ENCODE data around the gene RIPOR1. TPM values are rescaled to one million over a fixed set of nuclear protein-coding genes. Genes with fewer than 3 reads are reported as not detected.
"Not testable (repeated sequence)": the region's sequence is repeated elsewhere in the genome, so short reads cannot be mapped to it uniquely, and the experiment has no call there.

RIPOR1 gene
- total and polyA plus RNA-seq, 2 donors from 2014 or later: 60.9 to 116 TPM

DNA sequence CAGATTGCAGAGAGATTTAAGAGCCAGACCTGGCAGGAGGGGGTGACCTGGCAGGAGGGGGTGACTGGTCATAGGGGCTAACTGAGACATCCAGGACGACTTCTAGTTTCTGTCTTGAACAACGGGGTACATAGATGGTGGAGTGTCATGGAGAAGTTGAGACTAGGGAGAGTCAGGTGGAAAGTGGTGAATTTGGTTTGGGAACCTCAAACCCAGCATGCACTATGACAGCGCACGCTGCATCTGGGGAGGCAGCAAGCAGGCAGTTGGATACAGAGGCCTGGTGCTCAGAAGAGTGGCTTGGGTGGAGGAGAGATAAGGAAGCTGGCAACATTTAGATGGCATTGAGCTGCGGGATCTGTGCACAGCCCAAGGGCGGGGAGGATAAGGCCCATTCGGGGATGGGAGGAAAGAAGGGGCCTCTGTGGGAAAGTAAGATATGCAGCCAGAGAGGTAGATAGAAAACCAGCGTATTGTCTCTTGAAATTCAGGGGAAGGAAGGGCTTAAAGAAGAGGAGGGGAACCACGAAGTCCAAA lies 4.5 kb downstream of the RIPOR1 start:
- TF ChIP-seq CTCF (IDR thresholded peaks at IDR 0.05; ENCODE audit: borderline replicate concordance, extremely low read depth, insufficient read depth): no peak
- Histone ChIP-seq H3K9ac (ENCODE audit: low read length in 3 of 3) (no peak overlapping the region), H3K4me1 (ENCODE audit: control insufficient read depth in 2 of 3, insufficient read depth in 2 of 3, low read depth in 1 of 3, low read length in 3 of 3) (peaks cover 0 to 30% (median 14%) of the 10 kb centered on the region in 3 donors)

DNA sequence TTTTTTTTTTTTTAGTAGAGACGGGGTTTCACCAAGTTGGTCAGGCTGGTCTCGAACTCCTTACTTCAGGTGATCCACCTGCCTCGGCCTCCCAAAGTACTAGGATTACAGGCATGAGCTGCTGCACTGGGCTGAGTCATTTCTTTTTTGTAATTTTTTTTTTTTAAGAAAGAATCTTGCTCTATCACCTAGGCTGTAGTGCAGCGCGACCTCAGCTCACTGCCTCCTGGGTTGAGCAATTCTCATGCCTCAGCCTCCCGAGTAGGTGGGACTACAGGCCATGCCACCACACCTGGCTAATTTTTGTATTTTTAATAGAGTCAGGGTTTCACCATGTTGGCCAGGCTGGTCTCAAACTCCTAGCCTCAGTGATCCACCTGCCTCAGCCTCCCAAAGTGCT lies 5.4 kb downstream of the RIPOR1 start:
- H3K9ac ChIP-seq (ENCODE audit: low read length in 3 of 3); H3K36me3 ChIP-seq (ENCODE audit: control insufficient read depth in 2 of 3, insufficient read depth in 3 of 3, low read length in 3 of 3); H3K4me3 ChIP-seq (ENCODE audit: low read length in 3 of 3); H3K27ac ChIP-seq (ENCODE audit: low read depth in 2 of 2, low read length in 2 of 2); FAIRE-seq; H3K27me3 ChIP-seq (ENCODE audit: control insufficient read depth, insufficient read depth, low read length); DNase-seq; H3K9me3 ChIP-seq (ENCODE audit: control insufficient read depth in 2 of 3, insufficient read depth in 1 of 3, low read length in 3 of 3); intact Hi-C loops (cut with DNase I): not testable (repeated sequence)
- peaks cover 0 to 34% (median 11%) of the 10 kb centered on the region in 3 donors for H3K4me1 ChIP-seq (ENCODE audit: control insufficient read depth in 2 of 3, insufficient read depth in 2 of 3, low read depth in 1 of 3, low read length in 3 of 3)

More for the DNA sequence above, 4.5 kb downstream of the RIPOR1 start:
- Histone ChIP-seq H3K27me3 (ENCODE audit: control insufficient read depth, insufficient read depth, low read length) (no peaks in the 10 kb centered on the region), H3K9me3 (ENCODE audit: control insufficient read depth in 2 of 3, insufficient read depth in 1 of 3, low read length in 3 of 3) (no peaks in the 10 kb centered on the region), H3K4me3 (ENCODE audit: low read length in 3 of 3) (no peak overlapping the region), H3K36me3 (ENCODE audit: control insufficient read depth in 2 of 3, insufficient read depth in 3 of 3, low read length in 3 of 3) (no peaks in the 10 kb centered on the region), H3K27ac (ENCODE audit: low read depth in 2 of 2, low read length in 2 of 2) (no peak overlapping the region)
- intact Hi-C loops (cut with DNase I): no loop called here
- DNase-seq: no peak
- no peak for FAIRE-seq

- TF ChIP-seq CTCF (IDR thresholded peaks at IDR 0.05; ENCODE audit: borderline replicate concordance, extremely low read depth, insufficient read depth): no peak
- Histone ChIP-seq H3K27ac (ENCODE audit: low read depth in 2 of 2, low read length in 2 of 2) (no peak overlapping the region), H3K9ac (ENCODE audit: low read length in 3 of 3) (no peak overlapping the region), H3K4me1 (ENCODE audit: control insufficient read depth in 2 of 3, insufficient read depth in 2 of 3, low read depth in 1 of 3, low read length in 3 of 3) (peaks cover 0 to 35% (median 11%) of the 10 kb centered on the region in 3 donors), H3K36me3 (ENCODE audit: control insufficient read depth in 2 of 3, insufficient read depth in 3 of 3, low read length in 3 of 3) (peaks cover 0 to 5% (median 0%) of the 10 kb centered on the region in 3 donors), H3K27me3 (ENCODE audit: control insufficient read depth, insufficient read depth, low read length) (no peaks in the 10 kb centered on the region), H3K9me3 (ENCODE audit: control insufficient read depth in 2 of 3, insufficient read depth in 1 of 3, low read length in 3 of 3) (no peaks in the 10 kb centered on the region), H3K4me3 (ENCODE audit: low read length in 3 of 3) (no peak overlapping the region)
- no peak for DNase-seq
- intact Hi-C loops (cut with DNase I): no loop called here
- no peak for FAIRE-seq
Measured at GRCh38 chr16:67534431-67534830, 5.8 kb downstream of the RIPOR1 start.

GRCh38 chr16:67535201-67535600 lies 6.6 kb downstream of the RIPOR1 start:
- no peak overlapping the region for H3K9ac ChIP-seq (ENCODE audit: low read length in 3 of 3)
- no peak for TF ChIP-seq CTCF (IDR thresholded peaks at IDR 0.05; ENCODE audit: borderline replicate concordance, extremely low read depth, insufficient read depth)
- peaks cover 0 to 6% (median 0%) of the 10 kb centered on the region in 3 donors for H3K36me3 ChIP-seq (ENCODE audit: control insufficient read depth in 2 of 3, insufficient read depth in 3 of 3, low read length in 3 of 3)
- no peak overlapping the region for H3K27ac ChIP-seq (ENCODE audit: low read depth in 2 of 2, low read length in 2 of 2)
- no peaks in the 10 kb centered on the region for H3K27me3 ChIP-seq (ENCODE audit: control insufficient read depth, insufficient read depth, low read length)
- FAIRE-seq: no peak
- no peak overlapping the region for H3K4me3 ChIP-seq (ENCODE audit: low read length in 3 of 3)
- no peaks in the 10 kb centered on the region for H3K9me3 ChIP-seq (ENCODE audit: control insufficient read depth in 2 of 3, insufficient read depth in 1 of 3, low read length in 3 of 3)
- no peak for DNase-seq
- intact Hi-C loops (cut with DNase I): no loop called here
- H3K4me1 ChIP-seq (ENCODE audit: control insufficient read depth in 2 of 3, insufficient read depth in 2 of 3, low read depth in 1 of 3, low read length in 3 of 3): peaks cover 0 to 33% (median 11%) of the 10 kb centered on the region in 3 donors
